Loucy (cell line): ENCODE data around the gene NOL4L.

Source experiments
- H2AFZ ChIP-seq: fragments of 200-600 bp; sonication (generic); 2 replicates; pipeline ENCODE4 v1.6.0; 2016; ENCODE audit warnings: antibody characterized with exemption, mild to moderate bottlenecking, low read length, moderate library complexity
- H3F3A ChIP-seq: fragments of 200-600 bp; 2 replicates; pipeline ENCODE4 v1.6.0; 2016; ENCODE audit warnings: antibody characterized with exemption, low read depth, mild to moderate bottlenecking
- H3K27me3 ChIP-seq: fragments of 200-600 bp; sonication (generic); 2 replicates; pipeline ENCODE4 v1.6.1; 2014; ENCODE audit warnings: low read length, mild to moderate bottlenecking; ENCODE audit not compliant: insufficient read depth, poor library complexity, severe bottlenecking
- H3K36me3 ChIP-seq: fragments of 200-600 bp; sonication (generic); 2 replicates; pipeline ENCODE4 v1.6.1; 2016; ENCODE audit warnings: low read length; ENCODE audit not compliant: insufficient read depth
- H3K4me1 ChIP-seq: fragments of 200-600 bp; sonication (generic); 2 replicates; pipeline ENCODE4 v1.5.1; 2014; ENCODE audit warnings: low read length, mild to moderate bottlenecking; ENCODE audit not compliant: insufficient read depth, poor library complexity, severe bottlenecking
- H3K4me2 ChIP-seq: fragments of 200-600 bp; sonication (generic); 2 replicates; pipeline ENCODE4 v1.6.0; 2014; ENCODE audit warnings: antibody characterized with exemption, low read length, low read depth, mild to moderate bottlenecking; ENCODE audit not compliant: poor library complexity, severe bottlenecking
- H3K4me3 ChIP-seq: fragments of 200-600 bp; sonication (generic); 2 replicates; pipeline ENCODE4 v1.5.1; 2014; ENCODE audit warnings: low read length, mild to moderate bottlenecking, mixed read lengths; ENCODE audit not compliant: poor library complexity, severe bottlenecking
- H3K79me2 ChIP-seq: fragments of 200-600 bp; sonication (generic); 2 replicates; pipeline ENCODE4 v1.6.1; 2014; ENCODE audit warnings: low read length; ENCODE audit not compliant: insufficient read depth
- H3K9ac ChIP-seq: fragments of 200-600 bp; sonication (generic); 2 replicates; pipeline ENCODE4 v1.6.0; 2014; ENCODE audit warnings: mild to moderate bottlenecking, low read depth, low read length, moderate library complexity; ENCODE audit not compliant: poor library complexity, severe bottlenecking
- H3K9me2 ChIP-seq: fragments of 200-600 bp; sonication (generic); replicated peaks from 2 replicates; pipeline ENCODE4 v1.6.1; 2016; ENCODE audit warnings: low read depth, low read length, mixed read lengths
- H3K9me3 ChIP-seq: fragments of 200-600 bp; sonication (generic); 2 replicates; pipeline ENCODE4 v1.6.1; 2014; ENCODE audit warnings: mild to moderate bottlenecking, antibody characterized with exemption, low read length, low read depth; ENCODE audit not compliant: insufficient read depth
- H4K20me1 ChIP-seq: fragments of 200-600 bp; sonication (generic); 2 replicates; pipeline ENCODE4 v1.6.0; 2014; ENCODE audit warnings: antibody characterized with exemption, low read length, mild to moderate bottlenecking; ENCODE audit not compliant: insufficient read depth, poor library complexity, severe bottlenecking
- EZH2phosphoT487 ChIP-seq: fragments of 200-600 bp; IDR thresholded peaks from 2 replicates; pipeline ENCODE4 v1.6.1; 2018; ENCODE audit warnings: antibody characterized with exemption, mild to moderate bottlenecking, moderate library complexity, borderline replicate concordance
- TF ChIP-seq, protein P1 (sequence below): fragments of 200-600 bp; sonication (generic); conservative IDR thresholded peaks from 2 replicates; pipeline ENCODE4 v1.5.1; 2014; ENCODE audit warnings: mild to moderate bottlenecking, antibody characterized with exemption, low read length

NOL4L gene

DNA sequence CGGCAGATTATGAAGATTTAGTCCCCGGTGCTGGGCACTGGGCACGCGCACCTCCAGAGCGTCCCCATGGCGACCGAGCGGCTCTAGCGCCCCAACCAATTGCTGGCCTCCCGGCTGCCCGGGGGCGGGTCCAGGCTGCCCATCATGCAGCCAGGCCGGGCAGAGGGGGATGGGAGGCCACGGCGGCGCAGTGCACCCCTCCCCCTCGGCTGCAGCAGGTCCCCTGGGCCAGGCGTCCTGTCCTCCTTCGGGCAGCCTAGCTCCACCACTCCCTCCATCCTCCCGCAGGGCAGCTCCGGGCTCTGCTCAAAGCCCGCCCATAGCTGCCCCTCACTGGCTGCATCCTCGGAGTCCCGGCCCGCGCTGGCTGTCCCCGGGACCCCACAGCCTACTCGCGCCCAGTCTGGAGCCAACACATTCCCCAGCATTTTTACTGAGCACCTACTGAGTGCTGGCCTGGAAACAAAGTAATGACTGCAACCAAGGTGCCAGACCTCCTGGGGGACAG is 127.6 kb downstream of the NOL4L start:
- no peaks in the 10 kb centered on the region for H3K9me2 ChIP-seq
- no peak overlapping the region for H2AFZ ChIP-seq
- H3K79me2 ChIP-seq, result peaks cover 50% of the 10 kb centered on the region
- H3K4me3 ChIP-seq, result no peak overlapping the region
- H3F3A ChIP-seq, result no peaks in the 10 kb centered on the region
- H3K4me1 ChIP-seq, result peaks cover 3% of the 10 kb centered on the region
- H3K36me3 ChIP-seq, result peaks cover 84% of the 10 kb centered on the region; the same call in 1 of the 2 replicates
- H4K20me1 ChIP-seq, result peaks cover 49% of the 10 kb centered on the region
- H3K9me3 ChIP-seq, result no peaks in the 10 kb centered on the region
- no peaks in the 10 kb centered on the region for H3K27me3 ChIP-seq
- no peak overlapping the region for H3K4me2 ChIP-seq
- no peak for TF ChIP-seq EZH2phosphoT487
- TF ChIP-seq, protein P1, sequence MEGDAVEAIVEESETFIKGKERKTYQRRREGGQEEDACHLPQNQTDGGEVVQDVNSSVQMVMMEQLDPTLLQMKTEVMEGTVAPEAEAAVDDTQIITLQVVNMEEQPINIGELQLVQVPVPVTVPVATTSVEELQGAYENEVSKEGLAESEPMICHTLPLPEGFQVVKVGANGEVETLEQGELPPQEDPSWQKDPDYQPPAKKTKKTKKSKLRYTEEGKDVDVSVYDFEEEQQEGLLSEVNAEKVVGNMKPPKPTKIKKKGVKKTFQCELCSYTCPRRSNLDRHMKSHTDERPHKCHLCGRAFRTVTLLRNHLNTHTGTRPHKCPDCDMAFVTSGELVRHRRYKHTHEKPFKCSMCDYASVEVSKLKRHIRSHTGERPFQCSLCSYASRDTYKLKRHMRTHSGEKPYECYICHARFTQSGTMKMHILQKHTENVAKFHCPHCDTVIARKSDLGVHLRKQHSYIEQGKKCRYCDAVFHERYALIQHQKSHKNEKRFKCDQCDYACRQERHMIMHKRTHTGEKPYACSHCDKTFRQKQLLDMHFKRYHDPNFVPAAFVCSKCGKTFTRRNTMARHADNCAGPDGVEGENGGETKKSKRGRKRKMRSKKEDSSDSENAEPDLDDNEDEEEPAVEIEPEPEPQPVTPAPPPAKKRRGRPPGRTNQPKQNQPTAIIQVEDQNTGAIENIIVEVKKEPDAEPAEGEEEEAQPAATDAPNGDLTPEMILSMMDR, result no peak
- no peak overlapping the region for H3K9ac ChIP-seq

DNA sequence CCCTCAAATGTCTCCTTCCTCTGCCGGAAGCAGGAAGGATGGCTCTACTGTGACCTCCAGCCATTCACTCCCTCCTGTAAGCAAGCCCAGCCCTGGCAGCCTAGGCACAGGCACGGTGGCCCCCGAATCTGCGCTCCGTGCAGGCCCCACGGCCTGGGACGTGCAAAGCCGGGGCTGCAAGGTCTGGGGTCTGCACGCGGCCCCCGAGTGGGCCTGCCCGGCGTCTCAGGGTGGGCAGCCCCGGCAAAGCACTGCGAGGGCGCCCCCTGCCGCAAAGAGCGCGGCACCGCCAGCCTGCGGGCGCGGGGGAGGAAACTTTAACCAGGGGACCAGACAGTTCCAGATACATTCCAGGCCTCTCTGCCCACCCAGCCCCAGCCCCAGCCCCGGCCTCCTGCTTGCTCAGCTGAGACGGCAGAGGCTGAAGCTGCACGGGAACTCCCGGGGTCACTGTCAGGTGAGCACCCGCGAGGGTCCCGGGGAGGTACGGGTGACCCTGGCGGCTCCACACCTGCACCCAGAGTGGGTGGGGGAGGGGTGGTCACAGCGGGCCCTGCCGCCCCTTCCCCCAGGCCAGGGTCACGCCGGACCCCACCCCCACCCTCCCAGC is 128.2 kb downstream of the NOL4L start:
- peaks cover 50% of the 10 kb centered on the region for H3K79me2 ChIP-seq
- H3K9me2 ChIP-seq, result no peaks in the 10 kb centered on the region
- H3K36me3 ChIP-seq, result peaks cover 84% of the 10 kb centered on the region; the same call in 1 of the 2 replicates
- TF ChIP-seq, protein P1, result no peak
- TF ChIP-seq EZH2phosphoT487, result no peak
- peaks cover 45% of the 10 kb centered on the region for H4K20me1 ChIP-seq
- H3K9me3 ChIP-seq, result no peaks in the 10 kb centered on the region
- H3K4me1 ChIP-seq, result peaks cover 8% of the 10 kb centered on the region
- no peaks in the 10 kb centered on the region for H3K27me3 ChIP-seq
- no peak overlapping the region for H3K4me2 ChIP-seq
- H3K4me3 ChIP-seq, result no peak overlapping the region
- H2AFZ ChIP-seq, result no peak overlapping the region
- no peaks in the 10 kb centered on the region for H3F3A ChIP-seq
- no peak overlapping the region for H3K9ac ChIP-seq

DNA sequence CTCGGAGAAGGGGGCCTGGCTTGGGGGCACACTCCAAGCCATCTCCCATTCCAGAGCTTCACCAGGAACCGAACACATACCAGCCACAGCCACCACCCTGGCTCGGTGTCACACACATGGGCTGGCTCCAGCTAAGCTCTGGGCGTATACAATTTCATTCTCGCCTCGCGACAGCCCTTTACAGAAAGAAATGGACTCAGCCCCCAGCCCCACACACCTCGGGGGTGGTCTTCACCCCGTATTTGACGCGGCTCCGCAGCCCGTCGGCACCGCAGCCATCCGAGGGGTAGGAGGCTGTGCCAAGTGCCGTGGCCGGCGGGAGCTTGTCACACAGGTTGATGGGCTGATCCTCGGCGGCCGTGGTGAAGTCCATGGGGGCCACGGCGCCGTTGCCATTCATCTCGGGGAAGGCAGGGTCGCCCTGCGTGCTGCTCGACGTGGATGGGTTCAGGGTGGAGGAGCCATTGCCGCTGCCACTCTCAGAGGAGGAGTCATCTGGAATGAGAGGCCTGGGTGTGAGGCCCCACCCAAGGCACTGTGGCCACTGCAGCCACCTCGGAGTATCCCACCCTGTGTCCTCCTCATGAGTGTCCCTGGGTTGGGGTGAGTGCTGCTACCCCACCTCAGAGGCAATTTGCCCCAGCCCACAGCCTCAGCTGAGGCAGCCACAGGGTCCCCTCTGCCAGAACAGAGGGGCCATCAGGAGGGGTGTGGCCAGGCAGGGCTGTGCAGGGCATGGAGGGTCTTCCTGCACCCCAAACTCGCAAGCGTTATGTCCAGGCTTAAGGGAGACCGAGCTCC is 129.0 kb downstream of the NOL4L start:
- no peak overlapping the region for H3K9ac ChIP-seq
- no peak overlapping the region for H3K4me3 ChIP-seq
- no peaks in the 10 kb centered on the region for H3K27me3 ChIP-seq
- no peaks in the 10 kb centered on the region for H3K9me3 ChIP-seq
- no peaks in the 10 kb centered on the region for H3F3A ChIP-seq
- no peak for TF ChIP-seq EZH2phosphoT487
- TF ChIP-seq, protein P1, result no peak
- H4K20me1 ChIP-seq, result peaks cover 40% of the 10 kb centered on the region
- no peaks in the 10 kb centered on the region for H3K9me2 ChIP-seq
- no peak overlapping the region for H3K4me2 ChIP-seq
- H3K4me1 ChIP-seq, result peaks cover 9% of the 10 kb centered on the region
- H3K36me3 ChIP-seq, result peaks cover 85% of the 10 kb centered on the region; the same call in 1 of the 2 replicates
- no peak overlapping the region for H2AFZ ChIP-seq
- peaks cover 47% of the 10 kb centered on the region for H3K79me2 ChIP-seq
